Stomach (tissue), 4 donors: Measurements from ENCODE around the gene IL33.

Source experiments
- CTCF ChIP-seq, 7 experiments: fragments of 450-650 bp in 4 of 7; fragments of 200-600 bp in 3 of 7; sonication (generic) in 3 of 7; IDR thresholded peaks; one replicate each; pipeline ENCODE4 v1.5.1; 2016 to 2019; ENCODE audit warnings: antibody characterized with exemption in 7 of 7, control low read depth in 2 of 7, mild to moderate bottlenecking in 1 of 7
- EP300 ChIP-seq: sonication (generic); formaldehyde crosslinking; IDR thresholded peaks from one replicate; pipeline ENCODE4 v1.6.1; 2017; ENCODE audit warnings: antibody characterized with exemption
- POLR2AphosphoS5 ChIP-seq, 3 donors: sonication (generic); formaldehyde crosslinking; IDR thresholded peaks; one replicate each; pipeline ENCODE4 v1.6.1; 2016; ENCODE audit warnings: antibody characterized with exemption in 3 of 3

GRCh38 chr9:6239694-6240093, 24.1 kb downstream of the IL33 start:
- TF ChIP-seq CTCF (IDR thresholded peaks at IDR 0.05): no peak
- no peak for TF ChIP-seq EP300
- TF ChIP-seq POLR2AphosphoS5 (IDR thresholded peaks at IDR 0.05): no peak
